Prostate gland (tissue), 2 donors: ENCODE results near the gene KAT8. TPM values are rescaled to one million over a fixed set of nuclear protein-coding genes. Genes with fewer than 3 reads are reported as not detected.

Source experiments
- DNase-seq: peaks from one replicate; pipeline ENCODE4 v3.0.0-alpha.2; 2019; ENCODE audit warnings: low spot score
- H3K27ac ChIP-seq, 2 donors: fragments of 200-600 bp; sonication (generic); 2 replicates each; pipeline ENCODE4 v1.5.1; 2017 to 2019
- H3K27me3 ChIP-seq: fragments of 200-600 bp; sonication (generic); replicated peaks from 2 replicates; pipeline ENCODE4 v1.5.1; 2019; ENCODE audit not compliant: insufficient read depth
- H3K36me3 ChIP-seq, 2 donors: fragments of 200-600 bp; sonication (generic); 1 replicate in 1 of 2; 2 replicates in 1 of 2; pipeline versions ENCODE4 v1.5.1 to v1.8.1; 2017 to 2019
- H3K4me1 ChIP-seq: fragments of 200-600 bp; sonication (generic); replicated peaks from 2 replicates; pipeline ENCODE4 v1.5.1; 2019
- H3K4me3 ChIP-seq, 2 donors: fragments of 200-600 bp; sonication (generic); 2 replicates each; pipeline ENCODE4 v1.5.1; 2017 to 2019
- H3K9me3 ChIP-seq: fragments of 200-600 bp; sonication (generic); 2 replicates; pipeline ENCODE4 v1.5.1; 2017
- POLR2A ChIP-seq: fragments of 450-650 bp; IDR thresholded peaks from one replicate; pipeline ENCODE4 v1.6.1; 2016; ENCODE audit warnings: antibody characterized with exemption, mild to moderate bottlenecking
- POLR2AphosphoS5 ChIP-seq: sonication (generic); formaldehyde crosslinking; IDR thresholded peaks from one replicate; pipeline ENCODE4 v1.6.1; 2017; ENCODE audit warnings: antibody characterized with exemption
- WGBS: methylation state at CpG from one replicate; pipeline ENCODE4 v1.1.5; 2018; 5-methylcytosine and 5-hydroxymethylcytosine counted together
- intact Hi-C: fragments of 100-400 bp; cut with DNase I; formaldehyde crosslinking; loops from one replicate; pipeline ENCODE4 v1.14.2; 2022
- total RNA-seq, 2 donors: library from RNA; depleted of rRNA; stranded (reverse); fragments of >200 nt; gene quantifications; one replicate each; pipeline ENCODE4 v1.1.0, GENCODE V29; 2016
- TF ChIP-seq, protein P1 (sequence below), 4 experiments: fragments of 200-600 bp in 2 of 4; fragments of 450-650 bp in 2 of 4; sonication (generic) in 2 of 4; IDR thresholded peaks; 1 replicate in 3 of 4; 2 replicates in 1 of 4; pipeline ENCODE4 v1.5.1; 2016 to 2019; ENCODE audit warnings: antibody characterized with exemption in 4 of 4, mild to moderate bottlenecking in 2 of 4, moderate library complexity in 2 of 4

Gene KAT8
- total RNA-seq, 2 donors from 2014 or later = 92.6 to 115 TPM

DNA sequence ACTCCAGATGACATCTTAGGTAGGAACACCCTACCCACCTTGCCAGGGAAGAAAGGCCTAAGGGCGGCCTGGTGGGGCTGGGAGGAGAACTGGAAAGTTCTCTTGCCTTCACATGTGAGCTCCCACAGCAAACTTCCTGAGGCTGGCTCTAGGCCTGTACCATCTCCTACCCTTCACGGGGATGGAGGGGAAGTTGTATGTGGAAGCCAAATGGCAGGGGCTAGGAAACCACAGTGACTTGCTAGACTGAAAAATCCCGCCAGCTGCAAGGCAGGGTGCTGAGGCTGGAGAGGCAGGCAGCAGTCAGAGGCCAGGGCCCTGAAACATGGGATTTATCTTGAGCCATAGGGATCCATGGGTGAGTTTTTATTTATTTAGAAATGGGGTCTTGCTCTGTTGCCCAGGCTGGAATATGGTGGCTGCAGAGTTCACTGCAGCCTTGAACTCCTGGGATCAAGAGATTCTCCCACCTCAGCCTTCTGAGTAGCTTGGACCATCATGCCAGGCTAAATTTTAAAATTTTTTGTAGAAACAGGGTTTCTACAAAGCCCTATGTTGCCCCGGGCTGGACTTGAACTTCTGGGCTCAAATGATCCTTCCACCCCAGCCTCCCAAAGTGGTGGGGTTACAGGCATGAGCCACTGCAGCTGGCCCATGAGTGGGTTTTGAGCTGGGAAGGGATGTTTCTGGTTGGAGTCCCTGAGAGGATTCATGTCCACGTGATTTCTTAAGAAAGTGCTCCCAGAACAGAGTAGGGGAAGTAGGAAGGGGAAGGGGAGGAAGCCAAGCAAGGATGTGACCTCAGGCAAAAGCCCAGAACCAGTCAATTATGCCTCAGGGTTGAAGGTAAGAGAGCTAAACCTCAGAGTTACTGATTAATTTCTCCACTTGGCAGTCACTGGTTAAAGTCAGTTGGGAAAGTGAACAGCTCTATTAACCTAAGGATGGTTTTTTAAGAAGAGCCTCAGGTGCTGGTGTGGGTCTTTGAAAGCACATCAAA lies 4.0 kb upstream of the KAT8 start:
- Histone ChIP-seq H3K27ac (peak overlapping the region; percentile 11 to 17), H3K4me1 (peaks cover 11% of the 10 kb centered on the region)
- intact Hi-C loops = no loop called here

DNA sequence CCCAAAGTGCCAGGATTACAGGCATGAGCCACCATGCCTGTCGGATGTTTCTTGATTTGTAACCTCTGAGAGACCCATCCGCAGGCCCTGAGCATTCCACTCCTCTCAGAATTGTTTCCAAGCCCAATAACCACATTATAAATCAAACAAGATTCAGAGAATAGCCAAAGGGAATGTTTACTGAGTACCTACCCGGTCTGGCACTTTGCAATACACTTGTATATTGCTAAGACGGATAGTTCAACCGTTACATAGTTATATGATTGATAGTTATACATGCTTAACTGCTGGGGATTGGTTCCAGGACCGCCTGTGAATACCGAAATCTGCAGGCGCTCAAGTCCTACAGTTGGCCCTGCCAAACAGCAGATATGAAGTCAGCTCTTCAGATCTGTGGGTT lies 3.0 kb upstream of the KAT8 start:
- Histone ChIP-seq H3K27me3 (no peaks in the 10 kb centered on the region), H3K4me3 (no peak overlapping the region), H3K27ac (peak overlapping the region; percentile 16 to 17), H3K4me1 (peaks cover 4% of the 10 kb centered on the region), H3K9me3 (no peaks in the 10 kb centered on the region), H3K36me3 (peaks cover 0 to 8% of the 10 kb centered on the region in 2 donors)
- no peak for DNase-seq
- 50% methylated on average over 8 of the region's 8 CpGs for WGBS
- TF ChIP-seq POLR2A (no peak), POLR2AphosphoS5 (peak; percentile 18)
- TF ChIP-seq, protein P1, sequence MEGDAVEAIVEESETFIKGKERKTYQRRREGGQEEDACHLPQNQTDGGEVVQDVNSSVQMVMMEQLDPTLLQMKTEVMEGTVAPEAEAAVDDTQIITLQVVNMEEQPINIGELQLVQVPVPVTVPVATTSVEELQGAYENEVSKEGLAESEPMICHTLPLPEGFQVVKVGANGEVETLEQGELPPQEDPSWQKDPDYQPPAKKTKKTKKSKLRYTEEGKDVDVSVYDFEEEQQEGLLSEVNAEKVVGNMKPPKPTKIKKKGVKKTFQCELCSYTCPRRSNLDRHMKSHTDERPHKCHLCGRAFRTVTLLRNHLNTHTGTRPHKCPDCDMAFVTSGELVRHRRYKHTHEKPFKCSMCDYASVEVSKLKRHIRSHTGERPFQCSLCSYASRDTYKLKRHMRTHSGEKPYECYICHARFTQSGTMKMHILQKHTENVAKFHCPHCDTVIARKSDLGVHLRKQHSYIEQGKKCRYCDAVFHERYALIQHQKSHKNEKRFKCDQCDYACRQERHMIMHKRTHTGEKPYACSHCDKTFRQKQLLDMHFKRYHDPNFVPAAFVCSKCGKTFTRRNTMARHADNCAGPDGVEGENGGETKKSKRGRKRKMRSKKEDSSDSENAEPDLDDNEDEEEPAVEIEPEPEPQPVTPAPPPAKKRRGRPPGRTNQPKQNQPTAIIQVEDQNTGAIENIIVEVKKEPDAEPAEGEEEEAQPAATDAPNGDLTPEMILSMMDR (IDR thresholded peaks at IDR 0.05) = no peak
- intact Hi-C loops = no loop called here

More for the DNA sequence above, 4.0 kb upstream of the KAT8 start:
- WGBS = 64% methylated on average over 5 of the region's 5 CpGs
- Histone ChIP-seq H3K4me3 (no peak overlapping the region), H3K9me3 (no peaks in the 10 kb centered on the region), H3K36me3 (peaks cover 0 to 8% of the 10 kb centered on the region in 2 donors), H3K27me3 (no peaks in the 10 kb centered on the region)
- DNase-seq = no peak
- TF ChIP-seq POLR2A (no peak), POLR2AphosphoS5 (no peak)
- TF ChIP-seq, protein P1 (IDR thresholded peaks at IDR 0.05) = no peak

DNA sequence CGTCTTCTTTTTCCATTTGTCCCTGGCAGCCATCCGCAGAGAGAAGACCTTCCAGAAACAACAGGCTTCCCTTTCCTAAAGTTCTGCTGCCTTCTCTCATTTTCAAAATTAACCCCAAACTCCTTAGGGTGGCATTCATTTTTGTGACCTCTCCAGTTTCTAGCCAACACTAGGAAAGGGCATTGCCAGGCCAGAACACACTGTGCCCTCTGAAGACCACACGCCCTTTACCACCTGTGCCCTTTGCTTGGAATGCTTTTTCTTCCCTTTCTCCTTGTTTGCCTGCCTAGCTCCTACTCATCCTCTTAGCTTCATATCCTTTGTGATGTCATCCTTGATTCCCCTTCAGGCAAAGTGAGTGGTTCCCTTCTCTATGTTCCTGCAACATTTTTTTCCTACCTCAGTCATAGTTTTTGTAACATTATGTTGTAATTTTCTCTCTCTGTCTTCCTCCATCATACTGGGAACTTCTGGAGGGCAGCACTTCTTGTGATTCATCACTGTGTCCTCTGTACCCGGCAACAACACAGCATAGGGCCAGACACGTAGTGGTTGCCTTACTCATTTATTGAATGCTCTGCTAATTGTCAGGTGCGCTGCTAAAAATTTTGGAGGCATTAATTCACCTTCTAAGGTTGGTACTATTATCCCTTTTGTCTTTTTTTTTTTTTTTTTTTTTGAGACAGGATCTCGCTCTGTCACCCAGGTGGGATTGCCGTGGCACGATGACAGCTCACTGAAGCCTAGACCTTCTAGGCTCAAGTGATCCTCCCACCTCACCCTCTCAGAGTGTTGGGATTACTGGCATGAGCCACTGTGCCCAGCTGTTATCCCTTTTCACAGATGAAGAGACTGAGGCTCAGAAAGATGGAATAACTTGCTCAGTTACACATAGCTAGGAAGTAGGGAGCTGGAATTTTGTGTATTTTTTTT lies 1.0 kb downstream of the KAT8 start:
- 54% methylated on average over 9 of the region's 9 CpGs for WGBS
- H3K4me1 ChIP-seq = peaks cover 3% of the 10 kb centered on the region
- no peaks in the 10 kb centered on the region for H3K9me3 ChIP-seq
- H3K36me3 ChIP-seq = peaks cover 5 to 18% of the 10 kb centered on the region in 2 donors
- H3K27me3 ChIP-seq = no peaks in the 10 kb centered on the region
- peak overlapping the region; percentile 66 to 83 for H3K4me3 ChIP-seq
- H3K27ac ChIP-seq = peak overlapping the region; percentile 96 to 98
- DNase-seq = no peak
- intact Hi-C loops = no loop called here
- TF ChIP-seq, protein P1 (IDR thresholded peaks at IDR 0.05) = no peak
- no peak for TF ChIP-seq POLR2A
- no peak for TF ChIP-seq POLR2AphosphoS5

DNA sequence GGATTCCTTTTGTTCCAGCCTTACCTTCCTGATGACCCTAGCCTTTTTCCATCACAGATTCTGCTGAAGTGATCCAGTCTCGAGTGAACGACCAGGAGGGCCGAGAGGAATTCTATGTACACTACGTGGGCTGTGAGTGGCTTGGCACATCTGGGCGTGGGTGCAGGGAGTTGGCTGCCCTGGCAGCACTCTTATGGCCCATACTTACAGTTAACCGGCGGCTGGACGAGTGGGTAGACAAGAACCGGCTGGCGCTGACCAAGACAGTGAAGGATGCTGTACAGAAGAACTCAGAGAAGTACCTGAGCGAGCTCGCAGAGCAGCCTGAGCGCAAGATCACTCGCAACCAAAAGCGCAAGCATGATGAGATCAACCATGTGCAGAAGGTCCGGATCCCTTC lies 2.7 kb downstream of the KAT8 start:
- intact Hi-C loops = no loop called here
- no peak overlapping the region for H3K27ac ChIP-seq
- no peak for DNase-seq
- no peaks in the 10 kb centered on the region for H3K27me3 ChIP-seq
- H3K9me3 ChIP-seq = no peaks in the 10 kb centered on the region
- WGBS = 93% methylated on average over 16 of the region's 16 CpGs
- peaks cover 3% of the 10 kb centered on the region for H3K4me1 ChIP-seq
- peaks cover 5 to 18% of the 10 kb centered on the region in 2 donors for H3K36me3 ChIP-seq
- TF ChIP-seq POLR2AphosphoS5 (no peak), POLR2A (no peak)
- TF ChIP-seq, protein P1 (IDR thresholded peaks at IDR 0.05) = no peak
- H3K4me3 ChIP-seq = no peak overlapping the region
